ENCODE data around the gene NAALAD2. TPM values are rescaled to one million over a fixed set of nuclear protein-coding genes. Genes with fewer than 3 reads are reported as not detected.

The NAALAD2 gene
- total RNA-seq, 1 experiment from 2014 or later, result 3.9 TPM

GRCh38 chr11:90124371-90124770 is 10.1 kb upstream of the NAALAD2 start:
- DNase-seq (ENCODE audit: low spot score), result no peak
- TF ChIP-seq CTCF (conservative IDR thresholded peaks at IDR 0.05; ENCODE audit: low read depth, low read length) (no peak), EZH2 (IDR thresholded peaks at IDR 0.05; ENCODE audit: borderline replicate concordance, low read depth, low read length, poor library complexity, severe bottlenecking) (no peak)
- H3K27ac ChIP-seq (ENCODE audit: low read depth, low read length, poor library complexity, severe bottlenecking), result no peak overlapping the region
- no peaks in the 10 kb centered on the region for H3K36me3 ChIP-seq (ENCODE audit: insufficient read depth, low read length, poor library complexity, severe bottlenecking)
- H3K4me1 ChIP-seq (ENCODE audit: insufficient read depth, low read length, poor library complexity, severe bottlenecking), result no peaks in the 10 kb centered on the region
- POLR2A ChIA-PET (ENCODE audit: low non-redundant PET), result no interaction called here
- H3K27me3 ChIP-seq (replicated peaks; ENCODE audit: insufficient read depth, low read depth, low read length, poor library complexity), result no peaks in the 10 kb centered on the region
- intact Hi-C loops (cut with micrococcal nuclease; ENCODE audit: unreplicated experiment), result no loop called here
- CTCF ChIA-PET, result no interaction called here
- H3K4me3 ChIP-seq (ENCODE audit: low read depth, low read length, poor library complexity, severe bottlenecking), result no peak overlapping the region
- no TSS peak for BruUV-seq (replicated peaks)
- no peaks in the 10 kb centered on the region for H3K9me3 ChIP-seq (ENCODE audit: low read depth, low read length, poor library complexity, severe bottlenecking)

- CTCF ChIA-PET, result no interaction called here
- Histone ChIP-seq H3K27ac (ENCODE audit: low read depth, low read length, poor library complexity, severe bottlenecking) (no peak overlapping the region), H3K36me3 (ENCODE audit: insufficient read depth, low read length, poor library complexity, severe bottlenecking) (no peaks in the 10 kb centered on the region), H3K4me3 (ENCODE audit: low read depth, low read length, poor library complexity, severe bottlenecking) (no peak overlapping the region), H3K27me3 (replicated peaks; ENCODE audit: insufficient read depth, low read depth, low read length, poor library complexity) (no peaks in the 10 kb centered on the region), H3K4me1 (ENCODE audit: insufficient read depth, low read length, poor library complexity, severe bottlenecking) (no peaks in the 10 kb centered on the region), H3K9me3 (ENCODE audit: low read depth, low read length, poor library complexity, severe bottlenecking) (no peaks in the 10 kb centered on the region)
- POLR2A ChIA-PET (ENCODE audit: low non-redundant PET), result no interaction called here
- intact Hi-C loops (cut with micrococcal nuclease; ENCODE audit: unreplicated experiment), result no loop called here
- no peak for TF ChIP-seq CTCF (conservative IDR thresholded peaks at IDR 0.05; ENCODE audit: low read depth, low read length)
- TF ChIP-seq EZH2 (IDR thresholded peaks at IDR 0.05; ENCODE audit: borderline replicate concordance, low read depth, low read length, poor library complexity, severe bottlenecking), result no peak
- DNase-seq (ENCODE audit: low spot score), result no peak
- no TSS peak for BruUV-seq (replicated peaks)
Observed at GRCh38 chr11:90124946-90125345, 9.5 kb upstream of the NAALAD2 start.

GRCh38 chr11:90133560-90134477 is 644 bp upstream of the NAALAD2 start:
- no peaks in the 10 kb centered on the region for H3K9me3 ChIP-seq (ENCODE audit: low read depth, low read length, poor library complexity, severe bottlenecking)
- intact Hi-C loops (cut with micrococcal nuclease; ENCODE audit: unreplicated experiment), result no loop called here
- peaks cover 5% of the 10 kb centered on the region for H3K4me1 ChIP-seq (ENCODE audit: insufficient read depth, low read length, poor library complexity, severe bottlenecking)
- DNase-seq (ENCODE audit: low spot score), result no peak
- peak overlapping the region; percentile 29 for H3K27ac ChIP-seq (ENCODE audit: low read depth, low read length, poor library complexity, severe bottlenecking)
- CTCF ChIA-PET, result no interaction called here
- H3K4me3 ChIP-seq (ENCODE audit: low read depth, low read length, poor library complexity, severe bottlenecking), result peak overlapping the region; percentile 57
- TF ChIP-seq EZH2 (IDR thresholded peaks at IDR 0.05; ENCODE audit: borderline replicate concordance, low read depth, low read length, poor library complexity, severe bottlenecking) (no peak), CTCF (conservative IDR thresholded peaks at IDR 0.05; ENCODE audit: low read depth, low read length) (no peak)
- H3K27me3 ChIP-seq (replicated peaks; ENCODE audit: insufficient read depth, low read depth, low read length, poor library complexity), result peaks cover 6% of the 10 kb centered on the region
- POLR2A ChIA-PET (ENCODE audit: low non-redundant PET), result interaction anchor here (0.5 kb wide), 1 partner anchor 569 kb away, joined by 4 read pairs; no protein-coding TSS in a partner anchor
- BruUV-seq (replicated peaks), result no TSS peak
- H3K36me3 ChIP-seq (ENCODE audit: insufficient read depth, low read length, poor library complexity, severe bottlenecking), result no peaks in the 10 kb centered on the region
